K562 (cell line): ENCODE results near the gene NLK. TPM values are rescaled to one million over a fixed set of nuclear protein-coding genes. Genes with fewer than 3 reads are reported as not detected.
A peak's percentile ranks its signal among the peaks of the same experiment; 100 is the strongest.

Source experiments
- ATAC-seq: fragments of 200-7000 bp; cut with Tn5 transposase; 3 replicates; pipeline ENCODE4 v1.9.1; 2020; ENCODE audit warnings: moderate library complexity
- BruUV-seq: library from RNA; stranded (reverse); fragments of 400-500 nt; replicated peaks from 2 replicates; lab custom pipeline; 2021; lab: Mats Ljungman, UMichigan
- CTCF ChIA-PET: fragments of 300-600 bp; formaldehyde crosslinking; extraction: SDS; loops from one replicate; lab custom pipeline; 2021; ENCODE audit warnings: low intra/inter-chr PET ratio; lab: Yijun Ruan, JAX
- POLR2A ChIA-PET: fragments of 300-600, 350-650 bp; sonication (Branson Sonifier 250); formaldehyde crosslinking; extraction: SDS; loops from one replicate; lab custom pipeline; 2021; ENCODE audit warnings: antibody characterized with exemption, inconsistent platforms; lab: Yijun Ruan, JAX
- DNase-seq, 4 experiments: peaks; one replicate each; pipeline versions ENCODE4 v3.0.0 to v3.0.0-alpha.2; 2011 to 2018; ENCODE audit warnings: low spot score in 3 of 4, mixed read lengths in 3 of 4; ENCODE audit errors: extremely low read depth in 1 of 4
- FAIRE-seq: peaks from 2 replicates; lab custom pipeline; 2011; peaks lifted over from hg19 to GRCh38; lab: Jason Lieb, UNC
- H2AFZ ChIP-seq: 2 replicates; pipeline ENCODE4 v1.6.0; 2011; ENCODE audit warnings: low read depth, low read length, control low read depth, inconsistent platforms
- H3K27ac ChIP-seq: fragments of 200-600 bp; 3 replicates; pipeline ENCODE4 v1.8.0; 2011; ENCODE audit warnings: low read depth, mild to moderate bottlenecking, control low read depth, inconsistent platforms, low read length, moderate library complexity, mixed read lengths; ENCODE audit errors: extremely low read depth
- H3K27me3 ChIP-seq, 2 experiments: fragments of 300-600 bp in 1 of 2; 2 replicates in 1 of 2; 3 replicates in 1 of 2; pipeline versions ENCODE4 v1.6.0 to v1.8.0; 2011; ENCODE audit warnings: inconsistent platforms in 2 of 2, low read length in 2 of 2, mild to moderate bottlenecking in 1 of 2, mixed read lengths in 1 of 2, moderate library complexity in 1 of 2; ENCODE audit not compliant: control insufficient read depth in 2 of 2, insufficient read depth in 2 of 2
- H3K36me3 ChIP-seq: fragments of 300-600 bp; 3 replicates; pipeline ENCODE4 v1.8.0; 2011; ENCODE audit warnings: mild to moderate bottlenecking, low read length, inconsistent platforms; ENCODE audit not compliant: control insufficient read depth, insufficient read depth
- H3K4me1 ChIP-seq, 2 experiments: fragments of 200-600 bp in 1 of 2; replicated peaks in 1 of 2; 2 replicates in 1 of 2; 3 replicates in 1 of 2; pipeline versions ENCODE4 v1.5.1 to v1.8.0; 2011; ENCODE audit warnings: inconsistent platforms in 2 of 2, low read length in 2 of 2, mild to moderate bottlenecking in 1 of 2, mixed read lengths in 1 of 2, moderate library complexity in 1 of 2; ENCODE audit not compliant: control insufficient read depth in 2 of 2, insufficient read depth in 2 of 2
- H3K4me2 ChIP-seq: 2 replicates; pipeline ENCODE4 v1.6.1; 2011; ENCODE audit warnings: low read length, control low read depth, inconsistent platforms, mixed read lengths; ENCODE audit not compliant: insufficient read depth
- H3K4me3 ChIP-seq: fragments of 200-600 bp; sonication (generic), shearing (Covaris generic); 2 replicates; pipeline ENCODE4 v1.5.1; 2016; ENCODE audit warnings: control low read depth, inconsistent platforms
- H3K79me2 ChIP-seq: fragments of 200-600 bp; 3 replicates; pipeline ENCODE4 v1.8.0; 2011; ENCODE audit warnings: low read length, inconsistent platforms; ENCODE audit not compliant: control insufficient read depth, insufficient read depth
- H3K9ac ChIP-seq, 2 experiments: 2 replicates each; pipeline versions ENCODE4 v1.6.0 to v1.6.1; 2011; ENCODE audit warnings: low read depth in 2 of 2, low read length in 2 of 2, control low read depth in 1 of 2, inconsistent platforms in 1 of 2, mild to moderate bottlenecking in 1 of 2, mixed read lengths in 1 of 2; ENCODE audit not compliant: insufficient read depth in 1 of 2
- H3K9me1 ChIP-seq: one replicate; pipeline ENCODE4 v1.6.0; 2011; ENCODE audit warnings: inconsistent platforms, mild to moderate bottlenecking, low read length, moderate library complexity; ENCODE audit not compliant: control insufficient read depth, insufficient read depth
- H3K9me3 ChIP-seq: replicated peaks from 2 replicates; pipeline ENCODE4 v1.5.1; 2011; ENCODE audit warnings: low read depth, low read length, inconsistent platforms; ENCODE audit not compliant: control insufficient read depth, insufficient read depth
- H4K20me1 ChIP-seq: replicated peaks from 2 replicates; pipeline ENCODE4 v1.6.1; 2011; ENCODE audit warnings: low read length, inconsistent platforms, mixed read lengths; ENCODE audit not compliant: control insufficient read depth, insufficient read depth
- ARID1B ChIP-seq: fragments of 450-650 bp; IDR thresholded peaks from 2 replicates; pipeline ENCODE4 v1.6.1; 2016; ENCODE audit warnings: antibody characterized with exemption, mild to moderate bottlenecking, inconsistent platforms
- CREM ChIP-seq: IDR thresholded peaks from 2 replicates; pipeline ENCODE4 v1.6.1; 2014; ENCODE audit warnings: antibody characterized with exemption, low read depth
- ELK1 ChIP-seq: sonication (generic); formaldehyde crosslinking; IDR thresholded peaks from 2 replicates; pipeline ENCODE4 v1.8.1; 2022; ENCODE audit warnings: missing genetic modification reagents
- GTF2A2 ChIP-seq: IDR thresholded peaks from 2 replicates; pipeline ENCODE4 v1.6.1; 2016; ENCODE audit warnings: mild to moderate bottlenecking, missing genetic modification characterization, missing compliant biosample characterization
- MGA ChIP-seq: fragments of 450-650 bp; IDR thresholded peaks from 2 replicates; pipeline ENCODE4 v1.6.1; 2016; ENCODE audit warnings: mild to moderate bottlenecking, moderate library complexity
- PCBP2 ChIP-seq: fragments of 200-400 bp; formaldehyde crosslinking; IDR thresholded peaks from 2 replicates; pipeline ENCODE4 v1.6.1; 2018; ENCODE audit warnings: low read length, low read depth, mild to moderate bottlenecking, moderate library complexity; ENCODE audit not compliant: poor library complexity, severe bottlenecking
- PHF21A ChIP-seq: fragments of 450-650 bp; IDR thresholded peaks from 2 replicates; pipeline ENCODE4 v1.6.1; 2017; ENCODE audit warnings: low read depth, borderline replicate concordance
- TAL1 ChIP-seq: fragments of 450-650 bp; IDR thresholded peaks from 2 replicates; pipeline ENCODE4 v1.6.1; 2016; ENCODE audit warnings: mild to moderate bottlenecking
- ZBTB12 ChIP-seq: fragments of 250-450 bp; sonication (Bioruptor Pico); IDR thresholded peaks from 2 replicates; pipeline ENCODE4 v1.4.0; 2020
- WGBS: fragments of 100-300 bp; shearing (Covaris generic); methylation state at CpG from one replicate; pipeline ENCODE4 v1.1.6; 2016; ENCODE audit warnings: low coverage, mixed read lengths; ENCODE audit not compliant: insufficient coverage; ENCODE audit errors: missing lambda C conversion rate; 5-methylcytosine and 5-hydroxymethylcytosine counted together
- in situ Hi-C: fragments of 300-500 bp; cut with MboI; formaldehyde crosslinking; loops from 4 replicates; pipeline ENCODE4 v1.15.0; 2018; ENCODE audit warnings: inconsistent platforms, mixed read lengths
- intact Hi-C: fragments of 100-400 bp; cut with micrococcal nuclease; formaldehyde crosslinking; loops from 2 replicates; pipeline ENCODE4 v1.14.2; 2022
- polyA plus RNA-seq, 8 experiments: library from polyadenylated mRNA; depleted of rRNA in 4 of 8; stranded (reverse) in 5 of 8; unstranded in 3 of 8; fragments of >200 nt; fragmentation: Nextera tagmentation in 2 of 8; fragmentation: Illumina TruSeq in 1 of 8; extraction: Ambion mirVana in 2 of 8; extraction: Trizol in 1 of 8; gene quantifications; 2 replicates each; pipeline versions ENCODE4 v1.2.1 to v1.2.3, GENCODE V29; 2011 to 2014; ENCODE audit warnings: inconsistent platforms in 1 of 8, missing spikeins in 1 of 8
- total RNA-seq, 7 experiments: library from RNA; depleted of rRNA in 6 of 7; stranded (reverse); fragments of >200 nt in 6 of 7; fragmentation: Illumina TruSeq in 2 of 7; extraction: Trizol in 2 of 7; gene quantifications; 2 replicates each; pipeline versions ENCODE4 v1.2.1 to v1.2.3, GENCODE V29; 2011 to 2021; ENCODE audit warnings: low replicate concordance in 1 of 7

NLK gene
- total and polyA plus RNA-seq, 9 of the 15 experiments (the other 6 are each of a cell fraction or from before 2014, with no cell fraction given): 10.9 to 59.6 (median 26.7) TPM

GRCh38 chr17:28039251-28039650 lies 3.2 kb upstream of the NLK start:
- Histone ChIP-seq H3K4me2 (peak overlapping the region; percentile 21; the same call in 1 of the 2 replicates), H3K9me1 (no peaks in the 10 kb centered on the region), H4K20me1 (no peaks in the 10 kb centered on the region), H3K9ac (peak overlapping the region in 1 of 2 experiments; percentile 2; a peak in 1 of 4 replicates), H3K9me3 (no peaks in the 10 kb centered on the region; the same call in 1 of the 2 replicates), H3K4me1 (peaks cover 16 to 24% of the 10 kb centered on the region in 2 experiments), H3K79me2 (peaks cover 24% of the 10 kb centered on the region), H3K4me3 (no peak overlapping the region), H3K36me3 (peaks cover 8% of the 10 kb centered on the region; the same call in 1 of the 3 replicates), H2AFZ (peak overlapping the region; percentile 73), H3K27ac (peak overlapping the region; percentile 32; the same call in 2 of the 3 replicates), H3K27me3 (no peaks in the 10 kb centered on the region)
- in situ Hi-C loops: no loop called here
- intact Hi-C loops: no loop called here
- ChIA-PET CTCF (no interaction called here), POLR2A (interaction anchor here (0.6 to 1.7 kb wide), 3 partner anchors 11 to 145 kb away, joined by 3 to 4 read pairs (median 3); no protein-coding TSS in a partner anchor)
- peak in 1 of 4 experiments; percentile 45 for DNase-seq
- FAIRE-seq: no peak
- ATAC-seq: no peak
- 0% methylated on average over 3 of the region's 3 CpGs for WGBS
- no TSS peak for BruUV-seq
- TF ChIP-seq ELK1 (CRISPR knock-in tag) (no peak), GTF2A2 (tag) (no peak), MGA (no peak), CREM (no peak), TAL1 (peak; percentile 19; the same call in 1 of the 2 replicates), ARID1B (peak; percentile 34; the same call in 1 of the 2 replicates), PHF21A (no peak), PCBP2 (no peak), ZBTB12 (CRISPR knock-in tag) (no peak)
